ENCODE measurements around the gene ATXN1.
A peak's percentile ranks its signal among the peaks of the same experiment; 100 is the strongest.

ATXN1 gene

DNA sequence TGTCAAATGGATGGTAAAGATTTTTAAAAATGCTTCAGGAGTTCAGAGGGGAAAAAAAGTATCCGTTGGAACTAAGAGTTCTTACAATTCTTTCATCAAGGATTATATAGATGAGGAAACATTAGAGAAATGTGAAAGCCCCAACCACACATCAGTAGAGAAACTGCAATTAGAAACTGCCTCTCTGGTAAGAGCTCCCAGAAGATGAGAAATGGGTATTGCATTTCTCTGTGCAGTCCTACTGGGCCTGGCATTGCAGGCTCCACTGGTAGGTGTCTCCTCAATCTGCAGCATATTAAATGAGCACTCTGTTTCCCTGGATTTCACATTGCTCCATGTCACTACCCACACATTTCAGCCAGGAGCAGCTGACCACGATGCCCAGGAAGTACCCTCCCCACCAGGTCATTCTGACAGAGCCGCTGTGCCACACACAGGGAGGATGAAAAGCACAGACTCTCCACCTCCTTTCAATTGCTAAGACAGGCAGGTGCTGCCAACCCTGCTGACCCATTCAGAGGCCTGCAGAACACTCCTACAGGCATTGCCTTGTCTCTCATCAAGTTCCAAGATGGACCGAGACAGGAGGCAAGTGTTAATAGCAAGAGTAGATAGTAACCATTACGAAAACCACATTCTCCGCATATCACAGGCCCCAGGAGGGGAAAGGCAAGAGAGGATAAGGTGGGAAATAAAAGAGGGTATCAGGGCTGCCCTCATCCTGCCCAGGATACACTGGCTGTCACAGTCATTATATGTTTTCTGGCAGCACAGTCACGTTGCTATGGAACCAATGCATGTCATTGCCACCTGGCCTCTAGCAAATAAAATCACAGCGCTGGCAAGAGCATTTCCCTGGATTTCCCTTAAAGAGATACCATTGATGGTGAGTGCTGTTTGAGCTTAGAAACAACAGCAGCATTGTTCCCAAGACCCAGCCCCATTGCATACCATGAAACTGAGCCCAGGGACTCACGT is 241.7 kb downstream of the ATXN1 start:
- DNase-seq: no peak

- DNase-seq: no peak
Measured at GRCh38 chr6:16518265-16518664, 243.0 kb downstream of the ATXN1 start.

- no peak for DNase-seq
Measured at GRCh38 chr6:16514249-16514648, 247.0 kb downstream of the ATXN1 start.

GRCh38 chr6:16512544-16513290 is 248.5 kb downstream of the ATXN1 start:
- DNase-seq: no peak

GRCh38 chr6:16511723-16512489 is 249.4 kb downstream of the ATXN1 start:
- peak; percentile 50 for DNase-seq

DNA sequence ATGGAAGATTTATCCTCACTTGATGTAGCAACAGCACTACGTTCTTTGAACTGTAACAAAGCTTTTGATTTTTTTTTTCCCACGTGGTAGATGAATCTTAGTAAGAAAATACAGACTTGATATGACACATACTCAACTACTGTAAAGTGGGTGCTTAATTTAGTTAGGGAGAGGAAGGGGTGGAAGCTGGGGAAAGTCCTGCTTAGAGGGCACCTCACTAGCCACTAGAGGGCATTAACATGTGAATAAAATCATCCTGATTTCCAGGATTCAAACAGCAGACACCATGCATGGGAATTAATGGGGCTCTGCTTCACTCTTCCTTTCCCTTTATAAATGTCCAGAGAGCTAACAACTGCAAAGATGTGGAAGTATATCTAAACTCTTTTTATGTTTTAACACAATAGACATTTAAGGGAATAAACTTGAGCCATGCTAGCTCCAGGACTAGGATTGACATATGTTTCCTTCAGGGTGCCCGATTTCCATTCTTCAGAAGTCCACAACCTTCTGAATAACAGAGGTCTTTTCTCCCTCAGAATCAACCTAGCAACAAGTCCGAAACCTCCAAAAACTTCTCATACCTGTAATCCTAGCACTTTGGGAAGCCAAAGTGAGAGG is 250.1 kb downstream of the ATXN1 start:
- DNase-seq: no peak

DNA sequence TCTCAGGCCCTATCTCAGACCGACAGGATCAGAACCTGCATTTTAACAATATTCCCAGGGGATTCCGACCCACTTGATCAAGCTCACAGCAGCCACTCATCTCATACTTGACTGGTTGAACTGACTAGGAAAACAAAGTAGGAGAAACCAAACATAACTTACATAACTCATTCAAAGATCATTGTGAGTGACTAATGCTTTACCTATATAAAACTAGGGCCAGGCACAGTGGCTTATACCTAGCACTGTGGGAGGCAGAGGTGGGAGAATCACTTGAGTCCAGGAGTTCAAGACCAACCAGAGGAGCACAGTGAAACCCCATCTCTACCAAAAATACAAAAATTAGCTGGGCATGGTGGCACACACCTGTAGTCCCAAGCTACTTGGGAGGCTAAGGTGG is 251.0 kb downstream of the ATXN1 start:
- DNase-seq: no peak

GRCh38 chr6:16508959-16509358 is 252.3 kb downstream of the ATXN1 start:
- no peak for DNase-seq

- DNase-seq: no peak
Measured at GRCh38 chr6:16505711-16506357, 255.4 kb downstream of the ATXN1 start.

DNA sequence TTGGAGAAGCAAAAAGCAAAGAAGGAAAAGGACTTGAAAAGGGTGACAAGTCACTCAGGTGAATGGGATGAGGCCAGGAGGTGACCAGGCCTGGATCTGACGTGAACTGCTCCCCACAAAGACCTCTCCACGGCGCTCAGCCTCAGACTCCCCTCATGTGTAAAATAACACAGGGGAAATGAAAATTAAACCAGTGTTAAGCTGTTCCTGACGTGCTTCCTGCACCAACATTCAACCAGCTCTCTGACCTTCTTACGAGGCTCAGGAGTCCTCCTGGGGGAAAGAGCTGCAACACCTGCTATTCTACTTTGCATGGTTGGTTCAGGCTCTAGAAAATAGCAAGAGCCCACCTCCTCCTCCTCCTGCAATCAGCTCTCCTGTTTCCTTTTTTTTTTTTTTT is 256.7 kb downstream of the ATXN1 start:
- no peak for DNase-seq

- DNase-seq: no peak
Measured at GRCh38 chr6:16503970-16504415, 257.3 kb downstream of the ATXN1 start.

GRCh38 chr6:16503241-16503775 is 258.0 kb downstream of the ATXN1 start:
- no peak for DNase-seq

- DNase-seq: no peak
Measured at GRCh38 chr6:16498957-16499356, 262.3 kb downstream of the ATXN1 start.

- no peak for DNase-seq
Measured at GRCh38 chr6:16498237-16498636, 263.0 kb downstream of the ATXN1 start.

DNA sequence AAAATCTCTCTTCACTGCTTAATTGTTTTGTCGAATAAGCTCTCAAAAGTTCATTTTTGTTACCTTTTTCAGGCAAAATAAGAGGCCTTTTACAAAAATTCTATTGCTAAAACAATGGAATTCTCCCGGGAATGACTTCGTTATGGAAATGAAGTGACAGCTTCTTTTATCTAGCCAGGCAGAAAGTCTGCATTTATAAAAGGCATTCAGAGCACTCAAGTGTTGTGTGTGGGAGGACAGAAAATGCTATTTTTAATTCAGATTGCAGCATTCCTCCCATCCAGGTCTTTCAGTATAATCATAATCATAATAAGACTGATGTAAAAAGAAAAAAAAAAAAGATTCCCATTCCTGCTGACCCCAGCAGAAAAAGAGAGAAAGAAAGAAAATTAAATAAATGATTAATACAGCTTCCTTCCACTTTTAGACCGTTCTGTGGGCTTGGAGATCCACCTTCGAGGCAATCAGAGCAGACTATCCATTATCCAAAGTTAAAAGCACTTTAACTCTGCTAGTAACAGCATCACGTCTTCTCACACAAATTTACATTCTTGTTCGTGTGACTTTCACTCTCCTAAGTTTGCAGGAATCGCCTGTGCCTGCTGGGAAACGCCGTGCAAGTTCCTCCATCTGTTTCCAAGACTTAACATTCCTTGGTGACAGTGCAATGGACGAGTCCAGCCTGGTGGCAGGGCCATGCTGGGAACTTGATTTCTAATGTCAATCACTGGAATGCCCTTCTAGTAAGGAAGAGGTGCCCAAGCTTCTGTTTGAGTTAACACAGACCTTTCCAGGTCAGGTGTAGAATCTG is 264.1 kb downstream of the ATXN1 start:
- no peak for DNase-seq

- no peak for DNase-seq
Measured at GRCh38 chr6:16496210-16496609, 265.1 kb downstream of the ATXN1 start.

- DNase-seq: no peak
Measured at GRCh38 chr6:16494793-16495192, 266.5 kb downstream of the ATXN1 start.

GRCh38 chr6:16493802-16494201 is 267.5 kb downstream of the ATXN1 start:
- no peak for DNase-seq

DNA sequence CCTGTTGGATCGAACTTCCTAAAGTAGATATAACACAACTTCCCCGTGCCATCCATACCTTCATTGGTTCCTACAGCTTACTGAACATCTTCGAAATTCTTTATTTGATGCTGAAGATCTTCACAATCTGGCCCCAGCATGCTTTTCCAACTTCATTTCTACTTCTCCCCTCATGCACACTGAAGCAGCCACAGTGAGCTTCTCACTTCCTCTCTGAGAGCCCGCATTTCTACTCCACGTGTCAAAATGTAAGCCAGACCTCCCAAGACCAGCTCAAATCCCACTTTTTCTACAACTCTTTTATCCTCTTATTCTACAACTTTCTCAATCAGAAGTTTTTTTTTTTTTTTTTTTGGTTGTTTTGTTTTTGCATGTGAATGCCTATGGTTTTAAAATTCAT is 268.1 kb downstream of the ATXN1 start:
- DNase-seq: no peak

GRCh38 chr6:16491666-16492313 is 269.5 kb downstream of the ATXN1 start:
- DNase-seq: no peak

Data from stimulated activated CD8-positive, alpha-beta memory T cell treated with anti-CD3 and anti-CD28 coated beads, Interleukin-4, amount 100 ng/mL, for 48 hours (primary cell).